HEK293 (cell line): ENCODE data around the gene METRNL.

Experiments
- CTCF ChIA-PET: fragments of 350-600 bp; formaldehyde crosslinking; extraction: SDS; loops from one replicate; lab custom pipeline; 2021; ENCODE audit warnings: antibody characterized with exemption; lab: Yijun Ruan, JAX
- POLR2A ChIA-PET: fragments of 300-600 bp; formaldehyde crosslinking; extraction: SDS; loops from one replicate; lab custom pipeline; 2020; ENCODE audit warnings: antibody characterized with exemption, inconsistent platforms; lab: Yijun Ruan, JAX
- H3K27ac ChIP-seq: fragments of 200-500 bp; sonication (Bioruptor generic); 2 replicates; pipeline ENCODE4 v1.5.1; 2014; ENCODE audit warnings: low read depth, low read length, control low read depth, inconsistent platforms; ENCODE audit errors: extremely low read depth
- H3K36me3 ChIP-seq, 2 experiments: fragments of 200-500 bp in 1 of 2; sonication (Bioruptor generic) in 1 of 2; 1 replicate in 1 of 2; 2 replicates in 1 of 2; pipeline ENCODE4 v1.5.1; 2014 to 2017; ENCODE audit warnings: inconsistent platforms in 2 of 2, low read length in 2 of 2; ENCODE audit not compliant: control insufficient read depth in 2 of 2, insufficient read depth in 1 of 2
- H3K4me1 ChIP-seq: fragments of 200-500 bp; sonication (Bioruptor generic); 2 replicates; pipeline ENCODE4 v1.5.1; 2014; ENCODE audit warnings: mild to moderate bottlenecking, low read length, inconsistent platforms; ENCODE audit not compliant: control insufficient read depth, insufficient read depth
- H3K4me3 ChIP-seq: 2 replicates; pipeline ENCODE4 v1.5.1; 2011; ENCODE audit warnings: low read depth, mild to moderate bottlenecking, control low read depth, low read length, moderate library complexity
- H3K9me3 ChIP-seq: fragments of 200-500 bp; sonication (Bioruptor generic); 2 replicates; pipeline ENCODE4 v1.5.1; 2014; ENCODE audit warnings: low read depth, low read length, inconsistent platforms; ENCODE audit not compliant: control insufficient read depth, insufficient read depth
- EGR2 ChIP-seq: fragments of 450-650 bp; formaldehyde crosslinking; IDR thresholded peaks from 2 replicates; pipeline ENCODE4 v1.5.1; 2016; ENCODE audit warnings: low read depth, missing biosample characterization, missing genetic modification characterization
- MZF1 ChIP-seq: fragments of 450-650 bp; formaldehyde crosslinking; IDR thresholded peaks from 2 replicates; pipeline ENCODE4 v1.5.1; 2017; ENCODE audit warnings: missing biosample characterization, missing genetic modification characterization, borderline replicate concordance
- OVOL3 ChIP-seq: fragments of 450-650 bp; formaldehyde crosslinking; IDR thresholded peaks from 2 replicates; pipeline ENCODE4 v1.5.1; 2016; ENCODE audit warnings: missing biosample characterization, missing genetic modification characterization
- PRDM1 ChIP-seq: fragments of 450-650 bp; formaldehyde crosslinking; IDR thresholded peaks from 2 replicates; pipeline ENCODE4; 2016; ENCODE audit warnings: missing biosample characterization, missing genetic modification characterization
- SCRT2 ChIP-seq: fragments of 450-650 bp; formaldehyde crosslinking; IDR thresholded peaks from 2 replicates; pipeline ENCODE4 v1.5.1; 2016; ENCODE audit warnings: missing biosample characterization, missing genetic modification characterization
- SP7 ChIP-seq: fragments of 450-650 bp; formaldehyde crosslinking; IDR thresholded peaks from 2 replicates; pipeline ENCODE4 v1.5.1; 2016; ENCODE audit warnings: missing biosample characterization, missing genetic modification characterization
- YY2 ChIP-seq: fragments of 450-650 bp; formaldehyde crosslinking; IDR thresholded peaks from 2 replicates; pipeline ENCODE4 v1.5.1; 2016; ENCODE audit warnings: missing biosample characterization, missing genetic modification characterization
- ZFHX2 ChIP-seq: fragments of 450-650 bp; formaldehyde crosslinking; conservative IDR thresholded peaks from 2 replicates; pipeline ENCODE4 v1.5.1; 2016; ENCODE audit warnings: missing biosample characterization, missing genetic modification characterization
- ZFP3 ChIP-seq: fragments of 450-650 bp; formaldehyde crosslinking; IDR thresholded peaks from 2 replicates; pipeline ENCODE4 v1.5.1; 2016; ENCODE audit warnings: low read depth, missing biosample characterization, missing genetic modification characterization
- ZIC2 ChIP-seq: fragments of 450-650 bp; formaldehyde crosslinking; IDR thresholded peaks from 2 replicates; pipeline ENCODE4 v1.5.1; 2016; ENCODE audit warnings: missing biosample characterization, missing genetic modification characterization
- ZNF140 ChIP-seq: fragments of 450-650 bp; formaldehyde crosslinking; IDR thresholded peaks from 2 replicates; pipeline ENCODE4 v1.5.1; 2016; ENCODE audit warnings: missing biosample characterization, missing genetic modification characterization
- ZNF155 ChIP-seq: fragments of 450-650 bp; formaldehyde crosslinking; IDR thresholded peaks from 2 replicates; pipeline ENCODE4 v1.5.1; 2016; ENCODE audit warnings: missing biosample characterization, missing genetic modification characterization
- ZNF223 ChIP-seq: fragments of 450-650 bp; formaldehyde crosslinking; IDR thresholded peaks from 2 replicates; pipeline ENCODE4 v1.5.1; 2016; ENCODE audit warnings: missing biosample characterization, missing genetic modification characterization
- ZNF23 ChIP-seq: fragments of 450-650 bp; formaldehyde crosslinking; IDR thresholded peaks from 2 replicates; pipeline ENCODE4 v1.5.1; 2016; ENCODE audit warnings: missing biosample characterization, missing genetic modification characterization, borderline replicate concordance
- ZNF239 ChIP-seq: fragments of 450-650 bp; formaldehyde crosslinking; IDR thresholded peaks from 2 replicates; pipeline ENCODE4 v1.5.1; 2016; ENCODE audit warnings: missing biosample characterization, missing genetic modification characterization
- ZNF510 ChIP-seq: fragments of 450-650 bp; formaldehyde crosslinking; IDR thresholded peaks from 2 replicates; pipeline ENCODE4 v1.5.1; 2018; ENCODE audit warnings: mild to moderate bottlenecking, missing genetic modification characterization, missing biosample characterization; ENCODE audit not compliant: insufficient replicate concordance
- ZNF544 ChIP-seq: fragments of 450-650 bp; formaldehyde crosslinking; IDR thresholded peaks from 2 replicates; pipeline ENCODE4 v1.5.0; 2017; ENCODE audit warnings: missing biosample characterization, missing genetic modification characterization
- ZNF621 ChIP-seq: fragments of 450-650 bp; formaldehyde crosslinking; IDR thresholded peaks from 2 replicates; pipeline ENCODE4 v1.5.1; 2017; ENCODE audit warnings: missing biosample characterization, missing genetic modification characterization
- ZNF830 ChIP-seq: fragments of 450-650 bp; IDR thresholded peaks from 2 replicates; pipeline ENCODE4 v1.5.0; 2018; ENCODE audit warnings: missing biosample characterization, missing genetic modification characterization, low read depth, mild to moderate bottlenecking, moderate library complexity
- TF ChIP-seq, protein P1 (sequence below): fragments of 450-650 bp; formaldehyde crosslinking; IDR thresholded peaks from 2 replicates; pipeline ENCODE4 v1.5.1; 2016; ENCODE audit warnings: missing biosample characterization, missing genetic modification characterization
- TF ChIP-seq, protein P2 (sequence below): fragments of 450-650 bp; formaldehyde crosslinking; IDR thresholded peaks from 2 replicates; pipeline ENCODE4 v1.5.1; 2017; ENCODE audit warnings: missing biosample characterization, missing genetic modification characterization
- TF ChIP-seq, protein P3 (sequence below): fragments of 450-650 bp; formaldehyde crosslinking; IDR thresholded peaks from 2 replicates; pipeline ENCODE4 v1.5.1; 2016; ENCODE audit warnings: missing biosample characterization, missing genetic modification characterization
- TF ChIP-seq, protein P4 (sequence below): fragments of 450-650 bp; formaldehyde crosslinking; IDR thresholded peaks from 2 replicates; pipeline ENCODE4 v1.5.1; 2016; ENCODE audit warnings: missing biosample characterization, missing genetic modification characterization

The METRNL gene

DNA sequence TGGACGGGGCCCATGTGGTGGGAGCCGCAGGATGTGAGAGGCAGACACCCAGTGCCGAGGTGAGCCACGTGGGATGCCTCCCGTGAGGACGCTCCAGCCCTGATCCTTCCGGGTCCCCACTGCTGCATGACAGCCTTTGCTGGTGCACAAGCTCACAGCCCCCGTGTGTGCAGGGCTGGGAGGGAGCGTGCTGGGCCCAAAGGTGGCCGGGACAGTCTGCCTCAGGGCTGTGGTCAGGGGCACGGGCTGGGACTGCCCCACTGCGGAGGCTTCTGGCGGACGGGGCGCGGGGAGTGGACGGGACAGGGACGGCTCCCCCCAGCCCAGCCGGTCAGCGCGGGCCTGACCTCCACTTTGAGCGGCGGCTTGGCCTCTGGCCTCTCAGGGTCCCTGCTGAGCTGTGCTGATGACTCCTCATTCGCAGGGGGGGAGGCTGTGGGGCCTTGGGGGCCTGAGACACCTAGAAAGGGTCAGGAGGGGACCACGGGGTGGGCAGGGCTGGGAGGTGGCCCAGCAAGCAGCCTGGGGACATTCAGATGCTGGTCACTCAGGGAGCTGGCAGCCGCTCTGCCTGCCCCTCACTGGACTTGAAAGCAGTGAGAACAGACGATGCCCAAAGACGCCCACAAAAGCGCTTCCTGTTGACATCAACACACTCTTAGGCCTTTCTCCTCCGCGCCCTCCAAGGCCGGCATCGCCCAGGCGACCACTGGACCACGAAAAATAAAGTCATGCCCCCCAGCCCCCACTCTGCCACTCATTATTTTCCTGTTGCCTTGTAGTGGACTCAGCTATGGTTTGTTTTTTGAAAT, 9.3 kb upstream of the METRNL start:
- ChIA-PET POLR2A (no interaction called here), CTCF (no interaction called here)
- H3K36me3 ChIP-seq, result no peaks in the 10 kb centered on the region
- TF ChIP-seq ZNF544 (tag by site-specific recombination) (no peak), ZNF239 (tag by site-specific recombination) (no peak), MZF1 (no peak), ZNF23 (tag by site-specific recombination) (no peak), SP7 (tag by site-specific recombination) (no peak), ZFHX2 (tag by site-specific recombination) (no peak), ZNF223 (tag by site-specific recombination) (no peak), ZNF830 (no peak), OVOL3 (tag by site-specific recombination) (no peak), SCRT2 (tag by site-specific recombination) (no peak), ZNF621 (no peak)
- TF ChIP-seq, protein P1, sequence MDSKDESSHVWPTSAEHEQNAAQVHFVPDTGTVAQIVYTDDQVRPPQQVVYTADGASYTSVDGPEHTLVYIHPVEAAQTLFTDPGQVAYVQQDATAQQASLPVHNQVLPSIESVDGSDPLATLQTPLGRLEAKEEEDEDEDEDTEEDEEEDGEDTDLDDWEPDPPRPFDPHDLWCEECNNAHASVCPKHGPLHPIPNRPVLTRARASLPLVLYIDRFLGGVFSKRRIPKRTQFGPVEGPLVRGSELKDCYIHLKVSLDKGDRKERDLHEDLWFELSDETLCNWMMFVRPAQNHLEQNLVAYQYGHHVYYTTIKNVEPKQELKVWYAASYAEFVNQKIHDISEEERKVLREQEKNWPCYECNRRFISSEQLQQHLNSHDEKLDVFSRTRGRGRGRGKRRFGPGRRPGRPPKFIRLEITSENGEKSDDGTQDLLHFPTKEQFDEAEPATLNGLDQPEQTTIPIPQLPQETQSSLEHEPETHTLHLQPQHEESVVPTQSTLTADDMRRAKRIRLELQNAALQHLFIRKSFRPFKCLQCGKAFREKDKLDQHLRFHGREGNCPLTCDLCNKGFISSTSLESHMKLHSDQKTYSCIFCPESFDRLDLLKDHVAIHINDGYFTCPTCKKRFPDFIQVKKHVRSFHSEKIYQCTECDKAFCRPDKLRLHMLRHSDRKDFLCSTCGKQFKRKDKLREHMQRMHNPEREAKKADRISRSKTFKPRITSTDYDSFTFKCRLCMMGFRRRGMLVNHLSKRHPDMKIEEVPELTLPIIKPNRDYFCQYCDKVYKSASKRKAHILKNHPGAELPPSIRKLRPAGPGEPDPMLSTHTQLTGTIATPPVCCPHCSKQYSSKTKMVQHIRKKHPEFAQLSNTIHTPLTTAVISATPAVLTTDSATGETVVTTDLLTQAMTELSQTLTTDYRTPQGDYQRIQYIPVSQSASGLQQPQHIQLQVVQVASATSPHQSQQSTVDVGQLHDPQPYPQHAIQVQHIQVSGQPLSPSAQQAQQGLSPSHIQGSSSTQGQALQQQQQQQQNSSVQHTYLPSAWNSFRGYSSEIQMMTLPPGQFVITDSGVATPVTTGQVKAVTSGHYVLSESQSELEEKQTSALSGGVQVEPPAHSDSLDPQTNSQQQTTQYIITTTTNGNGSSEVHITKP (tag by site-specific recombination), result no peak
- H3K9me3 ChIP-seq, result no peaks in the 10 kb centered on the region
- H3K4me1 ChIP-seq, result no peaks in the 10 kb centered on the region
- H3K27ac ChIP-seq, result no peak overlapping the region
- no peak overlapping the region for H3K4me3 ChIP-seq

DNA sequence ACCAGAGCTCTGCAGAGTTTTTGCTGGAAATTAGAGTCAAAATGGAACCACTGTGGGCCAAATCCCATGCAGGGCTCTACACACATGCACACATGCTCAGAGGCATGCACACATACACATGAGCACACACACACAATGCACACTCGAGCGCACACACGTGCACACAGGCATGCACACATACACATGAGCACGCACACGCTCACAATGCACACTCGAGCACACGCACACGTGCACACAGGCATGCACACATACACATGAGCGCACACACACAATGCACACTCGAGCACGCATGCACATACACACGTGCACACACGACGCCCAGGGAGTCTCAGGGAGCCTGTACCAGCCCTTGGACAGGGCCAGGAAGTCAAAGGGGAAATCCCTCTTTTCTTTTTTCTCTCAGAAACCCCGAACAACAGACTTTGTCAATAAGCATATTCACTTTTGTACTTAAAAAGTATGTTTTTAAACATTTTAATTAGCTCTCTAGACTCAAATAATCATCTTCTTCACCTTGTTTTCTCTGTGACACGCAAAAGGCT, 8.5 kb upstream of the METRNL start:
- Histone ChIP-seq H3K4me3 (no peak overlapping the region), H3K9me3 (no peaks in the 10 kb centered on the region)
- CTCF ChIA-PET, result no interaction called here
- no peak for TF ChIP-seq ZFP3 (tag by site-specific recombination)
- TF ChIP-seq, protein P2, sequence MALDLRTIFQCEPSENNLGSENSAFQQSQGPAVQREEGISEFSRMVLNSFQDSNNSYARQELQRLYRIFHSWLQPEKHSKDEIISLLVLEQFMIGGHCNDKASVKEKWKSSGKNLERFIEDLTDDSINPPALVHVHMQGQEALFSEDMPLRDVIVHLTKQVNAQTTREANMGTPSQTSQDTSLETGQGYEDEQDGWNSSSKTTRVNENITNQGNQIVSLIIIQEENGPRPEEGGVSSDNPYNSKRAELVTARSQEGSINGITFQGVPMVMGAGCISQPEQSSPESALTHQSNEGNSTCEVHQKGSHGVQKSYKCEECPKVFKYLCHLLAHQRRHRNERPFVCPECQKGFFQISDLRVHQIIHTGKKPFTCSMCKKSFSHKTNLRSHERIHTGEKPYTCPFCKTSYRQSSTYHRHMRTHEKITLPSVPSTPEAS, result 0 out of 2 replicates have a peak, but pooled peaks have one; percentile 18
- TF ChIP-seq, all 188 proteins: peak for 1
- POLR2A ChIA-PET, result no interaction called here
- Histone ChIP-seq H3K36me3 (no peaks in the 10 kb centered on the region), H3K27ac (no peak overlapping the region), H3K4me1 (no peaks in the 10 kb centered on the region)

DNA sequence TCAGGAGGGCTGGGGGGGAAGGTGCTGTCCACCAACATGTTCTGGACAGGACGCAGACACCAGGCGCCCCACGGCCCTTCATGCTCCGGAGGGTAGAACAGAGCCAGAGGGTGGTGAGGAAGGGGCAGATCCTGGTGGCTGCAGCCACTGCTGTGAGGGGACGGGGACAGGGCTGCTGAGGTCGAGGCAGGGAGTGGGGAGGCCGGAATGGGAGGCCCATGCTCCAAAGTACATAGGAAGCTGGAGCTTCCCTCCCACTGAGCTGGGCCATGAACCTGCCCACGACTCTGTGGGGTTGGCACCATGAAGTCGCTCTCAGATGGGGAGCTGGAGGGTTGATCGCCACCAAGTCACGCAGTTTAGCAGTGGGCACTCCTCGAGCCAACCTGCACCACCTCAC, 8.0 kb upstream of the METRNL start:
- TF ChIP-seq EGR2 (tag by site-specific recombination) (0 out of 2 replicates have a peak, but pooled peaks have one; percentile 24), ZNF223 (tag by site-specific recombination) (0 out of 2 replicates have a peak, but pooled peaks have one; percentile 11), ZNF140 (tag by site-specific recombination) (no peak), ZNF155 (no peak), PRDM1 (tag by site-specific recombination) (no peak), ZFHX2 (tag by site-specific recombination) (peak; percentile 39), ZIC2 (0 out of 2 replicates have a peak, but pooled peaks have one; percentile 50), YY2 (tag by site-specific recombination) (no peak), ZNF510 (tag by site-specific recombination) (no peak)
- TF ChIP-seq, protein P3, sequence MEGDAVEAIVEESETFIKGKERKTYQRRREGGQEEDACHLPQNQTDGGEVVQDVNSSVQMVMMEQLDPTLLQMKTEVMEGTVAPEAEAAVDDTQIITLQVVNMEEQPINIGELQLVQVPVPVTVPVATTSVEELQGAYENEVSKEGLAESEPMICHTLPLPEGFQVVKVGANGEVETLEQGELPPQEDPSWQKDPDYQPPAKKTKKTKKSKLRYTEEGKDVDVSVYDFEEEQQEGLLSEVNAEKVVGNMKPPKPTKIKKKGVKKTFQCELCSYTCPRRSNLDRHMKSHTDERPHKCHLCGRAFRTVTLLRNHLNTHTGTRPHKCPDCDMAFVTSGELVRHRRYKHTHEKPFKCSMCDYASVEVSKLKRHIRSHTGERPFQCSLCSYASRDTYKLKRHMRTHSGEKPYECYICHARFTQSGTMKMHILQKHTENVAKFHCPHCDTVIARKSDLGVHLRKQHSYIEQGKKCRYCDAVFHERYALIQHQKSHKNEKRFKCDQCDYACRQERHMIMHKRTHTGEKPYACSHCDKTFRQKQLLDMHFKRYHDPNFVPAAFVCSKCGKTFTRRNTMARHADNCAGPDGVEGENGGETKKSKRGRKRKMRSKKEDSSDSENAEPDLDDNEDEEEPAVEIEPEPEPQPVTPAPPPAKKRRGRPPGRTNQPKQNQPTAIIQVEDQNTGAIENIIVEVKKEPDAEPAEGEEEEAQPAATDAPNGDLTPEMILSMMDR (tag by site-specific recombination), result no peak
- TF ChIP-seq, protein P4, sequence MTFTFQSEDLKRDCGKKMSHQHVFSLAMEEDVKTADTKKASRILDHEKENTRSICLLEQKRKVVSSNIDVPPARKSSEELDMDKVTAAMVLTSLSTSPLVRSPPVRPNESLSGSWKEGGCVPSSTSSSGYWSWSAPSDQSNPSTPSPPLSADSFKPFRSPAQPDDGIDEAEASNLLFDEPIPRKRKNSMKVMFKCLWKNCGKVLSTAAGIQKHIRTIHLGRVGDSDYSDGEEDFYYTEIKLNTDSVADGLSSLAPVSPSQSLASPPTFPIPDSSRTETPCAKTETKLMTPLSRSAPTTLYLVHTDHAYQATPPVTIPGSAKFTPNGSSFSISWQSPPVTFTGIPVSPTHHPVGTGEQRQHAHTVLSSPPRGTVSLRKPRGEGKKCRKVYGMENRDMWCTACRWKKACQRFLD (tag by site-specific recombination), result no peak
- Histone ChIP-seq H3K36me3 (no peaks in the 10 kb centered on the region), H3K4me3 (no peak overlapping the region), H3K4me1 (no peaks in the 10 kb centered on the region), H3K27ac (no peak overlapping the region), H3K9me3 (no peaks in the 10 kb centered on the region)
- ChIA-PET POLR2A (no interaction called here), CTCF (no interaction called here)
